GM12878 (cell line): ENCODE measurements around the gene MAP7D2.

Experiments
- CHD4 ChIP-seq: fragments of 200-600 bp; sonication (generic); IDR thresholded peaks from 2 replicates; pipeline ENCODE4 v1.6.1; 2016; ENCODE audit warnings: mild to moderate bottlenecking
- GABPA ChIP-seq: IDR thresholded peaks from 2 replicates; pipeline ENCODE4 v1.6.1; 2014; ENCODE audit warnings: antibody characterized with exemption, low read depth, mild to moderate bottlenecking, inconsistent platforms
- TF ChIP-seq, protein P1 (sequence below): IDR thresholded peaks from 2 replicates; pipeline ENCODE4 v1.6.1; 2011; ENCODE audit warnings: low read depth, mild to moderate bottlenecking, low read length, moderate library complexity, borderline replicate concordance; ENCODE audit errors: extremely low read depth
- TF ChIP-seq, protein P2 (sequence below), 3 experiments: IDR thresholded peaks in 2 of 3; conservative IDR thresholded peaks in 1 of 3; 2 replicates each; pipeline ENCODE4 v1.5.1; 2011; ENCODE audit warnings: low read depth in 3 of 3, low read length in 3 of 3, mild to moderate bottlenecking in 3 of 3, control low read depth in 2 of 3, moderate library complexity in 2 of 3, inconsistent platforms in 1 of 3, mixed read lengths in 1 of 3; ENCODE audit not compliant: control insufficient read depth in 2 of 3, insufficient read depth in 1 of 3; ENCODE audit errors: extremely low read depth in 1 of 3
- TF ChIP-seq, protein P3 (sequence below): fragments of 450-650 bp; formaldehyde crosslinking; IDR thresholded peaks from 2 replicates; pipeline ENCODE4 v1.4.0; 2020; ENCODE audit warnings: mild to moderate bottlenecking, moderate library complexity

DNA sequence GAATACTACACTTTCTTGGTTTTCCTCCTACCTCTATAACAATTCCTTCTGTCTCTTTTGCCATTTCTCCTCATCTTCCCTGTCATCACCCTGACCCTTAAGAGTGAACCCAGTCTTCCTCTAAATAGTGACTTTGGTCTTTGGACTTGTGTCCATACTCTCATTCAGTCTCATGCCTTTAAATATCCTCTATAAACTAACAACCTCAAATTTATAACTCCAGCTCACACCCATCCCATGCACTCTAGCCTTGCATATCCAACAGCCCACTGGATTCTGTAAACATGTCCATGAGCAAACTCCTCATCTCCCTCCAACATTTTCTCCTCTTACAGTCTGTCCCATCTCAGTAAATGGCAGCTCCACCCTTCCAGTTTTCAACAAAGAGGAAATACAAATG, 140.9 kb downstream of the MAP7D2 start:
- TF ChIP-seq, protein P1, sequence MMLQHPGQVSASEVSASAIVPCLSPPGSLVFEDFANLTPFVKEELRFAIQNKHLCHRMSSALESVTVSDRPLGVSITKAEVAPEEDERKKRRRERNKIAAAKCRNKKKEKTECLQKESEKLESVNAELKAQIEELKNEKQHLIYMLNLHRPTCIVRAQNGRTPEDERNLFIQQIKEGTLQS: no peak
- TF ChIP-seq, protein P2, sequence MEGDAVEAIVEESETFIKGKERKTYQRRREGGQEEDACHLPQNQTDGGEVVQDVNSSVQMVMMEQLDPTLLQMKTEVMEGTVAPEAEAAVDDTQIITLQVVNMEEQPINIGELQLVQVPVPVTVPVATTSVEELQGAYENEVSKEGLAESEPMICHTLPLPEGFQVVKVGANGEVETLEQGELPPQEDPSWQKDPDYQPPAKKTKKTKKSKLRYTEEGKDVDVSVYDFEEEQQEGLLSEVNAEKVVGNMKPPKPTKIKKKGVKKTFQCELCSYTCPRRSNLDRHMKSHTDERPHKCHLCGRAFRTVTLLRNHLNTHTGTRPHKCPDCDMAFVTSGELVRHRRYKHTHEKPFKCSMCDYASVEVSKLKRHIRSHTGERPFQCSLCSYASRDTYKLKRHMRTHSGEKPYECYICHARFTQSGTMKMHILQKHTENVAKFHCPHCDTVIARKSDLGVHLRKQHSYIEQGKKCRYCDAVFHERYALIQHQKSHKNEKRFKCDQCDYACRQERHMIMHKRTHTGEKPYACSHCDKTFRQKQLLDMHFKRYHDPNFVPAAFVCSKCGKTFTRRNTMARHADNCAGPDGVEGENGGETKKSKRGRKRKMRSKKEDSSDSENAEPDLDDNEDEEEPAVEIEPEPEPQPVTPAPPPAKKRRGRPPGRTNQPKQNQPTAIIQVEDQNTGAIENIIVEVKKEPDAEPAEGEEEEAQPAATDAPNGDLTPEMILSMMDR (IDR thresholded peaks at IDR 0.05 in 2 of 3, conservative IDR thresholded peaks at IDR 0.05 in 1 of 3; ENCODE audit: control insufficient read depth in 2 of 3, extremely low read depth in 1 of 3, insufficient read depth in 1 of 3, low read depth in 3 of 3, low read length in 3 of 3): no peak
- TF ChIP-seq, protein P3, sequence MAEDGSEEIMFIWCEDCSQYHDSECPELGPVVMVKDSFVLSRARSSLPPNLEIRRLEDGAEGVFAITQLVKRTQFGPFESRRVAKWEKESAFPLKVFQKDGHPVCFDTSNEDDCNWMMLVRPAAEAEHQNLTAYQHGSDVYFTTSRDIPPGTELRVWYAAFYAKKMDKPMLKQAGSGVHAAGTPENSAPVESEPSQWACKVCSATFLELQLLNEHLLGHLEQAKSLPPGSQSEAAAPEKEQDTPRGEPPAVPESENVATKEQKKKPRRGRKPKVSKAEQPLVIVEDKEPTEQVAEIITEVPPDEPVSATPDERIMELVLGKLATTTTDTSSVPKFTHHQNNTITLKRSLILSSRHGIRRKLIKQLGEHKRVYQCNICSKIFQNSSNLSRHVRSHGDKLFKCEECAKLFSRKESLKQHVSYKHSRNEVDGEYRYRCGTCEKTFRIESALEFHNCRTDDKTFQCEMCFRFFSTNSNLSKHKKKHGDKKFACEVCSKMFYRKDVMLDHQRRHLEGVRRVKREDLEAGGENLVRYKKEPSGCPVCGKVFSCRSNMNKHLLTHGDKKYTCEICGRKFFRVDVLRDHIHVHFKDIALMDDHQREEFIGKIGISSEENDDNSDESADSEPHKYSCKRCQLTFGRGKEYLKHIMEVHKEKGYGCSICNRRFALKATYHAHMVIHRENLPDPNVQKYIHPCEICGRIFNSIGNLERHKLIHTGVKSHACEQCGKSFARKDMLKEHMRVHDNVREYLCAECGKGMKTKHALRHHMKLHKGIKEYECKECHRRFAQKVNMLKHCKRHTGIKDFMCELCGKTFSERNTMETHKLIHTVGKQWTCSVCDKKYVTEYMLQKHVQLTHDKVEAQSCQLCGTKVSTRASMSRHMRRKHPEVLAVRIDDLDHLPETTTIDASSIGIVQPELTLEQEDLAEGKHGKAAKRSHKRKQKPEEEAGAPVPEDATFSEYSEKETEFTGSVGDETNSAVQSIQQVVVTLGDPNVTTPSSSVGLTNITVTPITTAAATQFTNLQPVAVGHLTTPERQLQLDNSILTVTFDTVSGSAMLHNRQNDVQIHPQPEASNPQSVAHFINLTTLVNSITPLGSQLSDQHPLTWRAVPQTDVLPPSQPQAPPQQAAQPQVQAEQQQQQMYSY (CRISPR knock-in tag): no peak
- TF ChIP-seq CHD4 (no peak), GABPA (no peak)
